ENCODE data around the gene RYR2. TPM values are rescaled to one million over a fixed set of nuclear protein-coding genes. Genes with fewer than 3 reads are reported as not detected.
"Not testable (repeated sequence)": the region's sequence is repeated elsewhere in the genome, so short reads cannot be mapped to it uniquely, and the experiment has no call there.

The RYR2 gene
- total RNA-seq, 2 experiments from 2014 or later, result not detected

DNA sequence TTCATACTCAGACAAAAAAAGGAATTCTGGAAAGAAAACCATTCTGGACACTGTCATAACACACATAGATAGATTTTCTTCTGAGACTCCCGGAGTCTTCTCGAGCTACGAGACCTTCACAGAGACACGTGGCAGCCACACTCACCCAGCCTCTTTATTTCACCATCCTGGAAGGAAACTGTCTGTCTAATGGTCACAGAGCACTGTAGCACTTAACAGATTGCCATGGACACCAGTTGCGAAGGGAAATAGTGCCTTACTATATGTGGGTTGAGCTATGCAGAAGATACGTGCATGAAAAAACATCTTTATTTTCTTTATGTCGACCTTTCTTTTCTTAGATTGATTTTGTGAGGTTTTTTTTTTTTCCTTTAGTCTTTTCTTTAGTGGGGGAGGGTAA, 790.9 kb downstream of the RYR2 start:
- Mint-ChIP-seq H3K27me3 (no peaks in the 10 kb centered on the region), H3K4me3 (no peak overlapping the region), H3K27ac (no peak overlapping the region), H3K9me3 (no peaks in the 10 kb centered on the region), H3K4me1 (no peaks in the 10 kb centered on the region), H3K36me3 (ENCODE audit: low read depth) (no peaks in the 10 kb centered on the region)
- no peak for DNase-seq
- CTCF ChIA-PET, result no interaction called here
- POLR2A ChIA-PET, result no interaction called here

DNA sequence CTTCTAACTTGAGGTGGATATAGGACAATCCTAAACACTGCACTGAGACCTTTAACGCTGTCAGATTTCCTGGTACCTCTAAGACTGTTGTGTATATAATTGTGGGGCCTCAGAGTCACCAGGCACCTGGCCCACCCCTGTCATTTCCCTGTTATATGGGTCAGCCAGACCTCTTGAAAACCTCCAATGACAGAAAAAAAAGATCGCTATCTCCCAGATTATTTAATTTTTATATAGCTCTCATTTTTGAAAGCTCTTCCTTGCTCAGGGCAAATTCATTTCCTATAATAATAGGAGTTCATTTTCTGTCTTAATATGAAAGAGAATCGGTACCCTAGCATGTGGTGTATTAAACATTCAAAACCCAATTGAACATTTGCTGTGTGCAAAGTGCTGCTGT, 792.1 kb downstream of the RYR2 start:
- Mint-ChIP-seq H3K4me3 (no peak overlapping the region), H3K4me1 (no peaks in the 10 kb centered on the region), H3K36me3 (ENCODE audit: low read depth) (no peaks in the 10 kb centered on the region), H3K27ac (no peak overlapping the region), H3K27me3 (no peaks in the 10 kb centered on the region), H3K9me3 (no peaks in the 10 kb centered on the region)
- ChIA-PET CTCF (no interaction called here), POLR2A (interaction anchor here (0.7 kb wide), 1 partner anchor 37 kb away, joined by 3 read pairs; no protein-coding TSS in a partner anchor)
- no peak for DNase-seq

DNA sequence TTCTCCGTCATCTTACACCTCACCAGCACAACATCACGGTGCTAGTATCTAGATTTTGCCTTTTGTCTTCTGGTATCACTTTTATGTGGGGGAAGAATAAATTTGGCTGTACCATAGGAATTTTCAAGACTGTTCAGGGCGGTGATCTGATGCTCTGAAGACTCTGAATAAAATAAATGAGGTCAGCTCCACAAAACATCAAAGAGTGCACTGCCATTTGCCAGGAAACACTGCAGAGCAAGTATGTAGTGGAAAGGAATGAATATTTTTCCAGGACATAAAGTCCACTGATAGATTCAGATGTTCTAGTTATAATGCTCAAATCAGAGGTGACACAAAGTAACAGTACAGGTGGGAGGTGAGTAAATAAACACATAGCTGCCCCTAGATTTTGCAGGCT, 792.5 kb downstream of the RYR2 start:
- no peak overlapping the region for H3K4me3 Mint-ChIP-seq
- POLR2A ChIA-PET, result no interaction called here
- H3K27ac Mint-ChIP-seq, result no peak overlapping the region
- H3K36me3 Mint-ChIP-seq (ENCODE audit: low read depth), result no peaks in the 10 kb centered on the region
- no peaks in the 10 kb centered on the region for H3K9me3 Mint-ChIP-seq
- no peaks in the 10 kb centered on the region for H3K4me1 Mint-ChIP-seq
- DNase-seq, result no peak
- CTCF ChIA-PET, result interaction anchor here (0.6 to 0.8 kb wide), 2 partner anchors 13 to 96 kb away, joined by 3 to 4 read pairs; no protein-coding TSS in a partner anchor
- no peaks in the 10 kb centered on the region for H3K27me3 Mint-ChIP-seq

DNA sequence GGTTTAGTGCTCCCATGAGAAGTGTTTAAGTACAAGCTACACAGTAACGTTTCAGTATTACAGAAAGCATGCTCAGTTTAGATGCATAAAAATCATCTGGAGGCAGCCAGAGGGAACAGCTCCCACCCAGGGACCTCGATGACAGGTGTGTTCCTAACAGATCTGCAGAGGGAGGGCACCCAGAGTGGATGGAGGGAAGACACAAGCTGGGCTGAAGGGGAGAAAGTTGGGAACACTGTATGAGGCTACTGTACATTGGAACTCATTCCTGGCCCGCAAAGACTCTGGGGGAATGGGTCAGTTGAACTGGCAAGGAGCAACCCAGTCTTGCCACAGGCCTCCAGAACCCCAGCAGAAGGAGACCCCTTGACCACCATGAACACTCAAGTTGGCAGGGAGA, 796.3 kb downstream of the RYR2 start:
- no peaks in the 10 kb centered on the region for H3K4me1 Mint-ChIP-seq
- no peak overlapping the region for H3K27ac Mint-ChIP-seq
- H3K36me3 Mint-ChIP-seq (ENCODE audit: low read depth), result no peaks in the 10 kb centered on the region
- CTCF ChIA-PET, result interaction anchor here (1.3 kb wide), 1 partner anchor 26 kb away, joined by 3 read pairs; no protein-coding TSS in a partner anchor
- DNase-seq, result no peak
- H3K4me3 Mint-ChIP-seq, result no peak overlapping the region
- POLR2A ChIA-PET, result no interaction called here
- H3K9me3 Mint-ChIP-seq, result no peaks in the 10 kb centered on the region
- H3K27me3 Mint-ChIP-seq, result no peaks in the 10 kb centered on the region

DNA sequence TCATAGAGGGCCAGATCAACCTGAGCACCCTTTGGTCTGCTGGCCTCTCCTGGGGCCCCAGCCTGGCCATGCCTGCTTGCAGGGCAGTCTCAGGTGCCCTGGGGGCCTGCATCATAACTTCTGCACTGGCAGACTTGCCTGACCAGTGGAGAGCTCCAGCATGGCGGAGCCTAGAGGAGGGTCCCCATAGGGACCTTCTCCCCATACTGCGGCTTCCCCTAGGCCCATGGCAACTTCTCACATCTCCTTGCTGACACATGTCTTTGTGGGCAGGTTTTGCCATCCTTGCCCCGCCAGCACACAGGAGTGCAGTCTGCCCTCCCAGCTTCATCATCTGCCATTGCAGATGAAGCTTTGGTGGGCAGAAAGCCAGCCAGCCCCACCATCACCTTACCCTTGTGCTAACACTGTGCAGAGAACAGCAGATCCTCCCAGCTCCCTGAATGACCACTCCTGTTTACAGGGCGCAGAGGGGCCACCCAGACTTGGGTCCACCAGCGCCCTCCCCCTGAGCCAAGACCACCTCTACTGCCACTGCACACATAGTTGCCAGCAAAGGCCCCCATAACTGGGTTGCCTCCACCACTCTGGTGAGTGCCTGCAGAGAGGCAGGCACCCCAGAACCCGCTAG, 797.0 kb downstream of the RYR2 start:
- Mint-ChIP-seq H3K36me3 (ENCODE audit: low read depth) (no peaks in the 10 kb centered on the region), H3K4me1 (no peaks in the 10 kb centered on the region)
- POLR2A ChIA-PET, result no interaction called here

DNA sequence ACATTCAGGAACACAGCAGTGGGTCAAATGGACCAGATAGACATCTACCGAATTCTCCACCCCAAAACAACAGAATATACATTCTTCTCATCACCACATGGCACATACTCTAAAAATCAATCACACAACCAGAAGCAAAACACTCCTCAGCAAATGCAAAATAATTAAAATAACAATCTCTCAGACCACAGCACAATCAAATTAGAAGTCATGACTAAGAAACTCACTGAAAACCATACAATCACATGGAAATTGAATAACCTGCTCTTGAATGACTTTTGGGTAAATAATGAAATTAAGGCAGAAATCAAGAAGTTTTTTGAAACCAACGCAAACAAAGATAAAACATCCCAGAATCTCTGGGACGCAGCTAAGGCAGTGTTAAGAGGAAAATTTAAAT, 799.5 kb downstream of the RYR2 start:
- H3K4me1 Mint-ChIP-seq, result no peaks in the 10 kb centered on the region
- H3K4me3 Mint-ChIP-seq, result no peak overlapping the region
- H3K9me3 Mint-ChIP-seq, result no peaks in the 10 kb centered on the region
- H3K36me3 Mint-ChIP-seq (ENCODE audit: low read depth), result no peaks in the 10 kb centered on the region
- H3K27ac Mint-ChIP-seq, result no peak overlapping the region
- no peak for DNase-seq
- H3K27me3 Mint-ChIP-seq, result no peaks in the 10 kb centered on the region
- ChIA-PET POLR2A (no interaction called here), CTCF (no interaction called here)

More for the DNA sequence above, 797.0 kb downstream of the RYR2 start:
- CTCF ChIA-PET, result interaction anchor here (1.3 kb wide), 1 partner anchor 25 kb away, joined by 3 read pairs; no protein-coding TSS in a partner anchor
- Mint-ChIP-seq H3K27ac (no peak overlapping the region), H3K4me3 (no peak overlapping the region), H3K27me3 (no peaks in the 10 kb centered on the region), H3K9me3 (no peaks in the 10 kb centered on the region)
- no peak for DNase-seq

DNA sequence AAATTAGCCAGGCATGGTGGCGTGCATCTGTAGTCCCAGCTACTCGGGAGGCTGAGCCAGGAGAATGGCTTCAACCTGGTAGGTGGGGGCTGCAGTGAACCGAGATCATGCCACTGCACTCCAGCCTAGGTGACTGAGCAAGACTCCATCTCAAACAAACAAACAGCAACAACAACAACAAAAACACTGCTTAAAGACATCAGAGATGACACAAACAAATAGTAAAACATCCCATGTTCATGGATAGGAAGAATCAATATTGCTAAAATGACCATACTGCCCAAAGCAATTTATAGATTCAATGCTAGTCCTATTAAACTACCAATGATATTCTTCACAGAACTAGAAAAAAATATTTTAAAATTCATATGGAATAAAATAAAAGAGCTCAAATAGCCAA, 801.5 kb downstream of the RYR2 start:
- DNase-seq; POLR2A ChIA-PET; H3K27me3 Mint-ChIP-seq; H3K36me3 Mint-ChIP-seq (ENCODE audit: low read depth); H3K4me3 Mint-ChIP-seq; CTCF ChIA-PET; H3K27ac Mint-ChIP-seq; H3K9me3 Mint-ChIP-seq; H3K4me1 Mint-ChIP-seq: not testable (repeated sequence)

DNA sequence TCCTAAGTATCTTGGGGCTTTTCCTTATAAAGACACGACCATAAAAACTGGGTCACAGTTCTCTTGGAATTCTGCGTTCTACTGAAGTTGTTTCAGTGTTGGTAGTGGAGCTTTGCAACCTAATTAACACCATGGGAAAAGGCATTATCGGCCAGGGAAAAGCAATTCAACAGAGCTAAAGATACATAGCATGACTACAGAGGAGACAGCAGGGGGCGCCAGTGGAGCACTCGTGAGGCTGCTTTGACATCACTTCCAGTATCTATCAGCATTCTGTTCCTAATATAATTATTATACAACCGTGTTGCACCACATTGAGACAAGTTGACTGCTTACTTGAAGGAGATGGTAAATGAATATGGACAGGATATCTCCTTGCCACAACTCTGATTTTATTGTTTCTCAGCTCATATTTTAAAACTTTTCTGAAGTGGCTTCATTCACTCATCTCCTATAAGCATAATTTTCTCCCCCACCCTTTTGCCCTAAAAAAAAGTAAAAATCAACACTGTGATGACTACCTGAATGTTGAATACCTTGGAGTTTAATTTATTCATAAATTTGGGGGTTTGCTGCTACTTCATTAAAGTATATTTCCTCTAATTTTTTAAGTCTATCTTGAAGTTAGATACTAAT, 809.3 kb downstream of the RYR2 start:
- Mint-ChIP-seq H3K36me3 (ENCODE audit: low read depth) (no peaks in the 10 kb centered on the region), H3K4me3 (no peak overlapping the region), H3K27me3 (no peaks in the 10 kb centered on the region), H3K9me3 (peaks cover 2% of the 10 kb centered on the region), H3K4me1 (no peaks in the 10 kb centered on the region), H3K27ac (no peak overlapping the region)
- peak; percentile 13 for DNase-seq
- POLR2A ChIA-PET, result no interaction called here
- CTCF ChIA-PET, result interaction anchor here (1.4 to 1.6 kb wide), 2 partner anchors 10 to 16 kb away, joined by 3 read pairs; no protein-coding TSS in a partner anchor

DNA sequence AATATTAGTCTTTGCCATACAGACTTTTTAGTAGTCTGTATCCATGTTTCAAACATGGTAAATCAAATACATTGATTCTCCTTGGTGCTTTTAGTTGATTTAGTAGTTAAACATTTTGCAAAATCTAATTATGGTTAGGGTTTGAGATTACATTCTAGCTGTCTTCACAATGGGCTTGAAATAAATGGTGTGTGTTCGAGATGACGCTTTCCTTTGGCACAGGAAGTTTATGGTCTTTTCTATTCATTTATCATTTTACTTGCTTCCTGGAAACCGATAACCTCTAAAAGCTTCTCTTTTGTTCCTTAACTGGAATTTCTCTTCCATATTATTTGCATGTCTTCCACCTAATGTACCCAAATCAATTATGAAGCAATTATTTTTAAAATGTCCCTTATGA, 810.4 kb downstream of the RYR2 start:
- H3K4me3 Mint-ChIP-seq, result no peak overlapping the region
- DNase-seq, result no peak

DNA sequence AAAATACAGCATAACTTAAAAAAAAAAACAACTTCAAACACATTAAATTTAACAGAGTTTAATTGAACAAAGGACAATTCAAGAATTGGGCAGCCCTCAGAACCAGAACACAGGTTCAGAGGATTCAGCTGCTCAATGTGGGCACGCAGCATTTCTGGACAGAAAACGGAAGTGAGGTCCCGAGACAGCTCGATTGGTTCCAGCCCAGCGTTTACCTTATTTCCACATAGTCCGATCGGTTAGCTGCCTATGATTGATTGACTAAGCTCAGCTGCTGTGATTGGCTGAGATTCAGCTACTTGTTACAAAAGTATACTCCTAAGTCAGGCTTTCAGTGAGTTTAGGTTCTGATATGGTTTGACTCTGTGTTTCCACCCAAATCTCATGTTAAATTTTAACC, 815.5 kb downstream of the RYR2 start:
- ChIA-PET CTCF (no interaction called here), POLR2A (no interaction called here)

More for the DNA sequence above, 810.4 kb downstream of the RYR2 start:
- no peaks in the 10 kb centered on the region for H3K27me3 Mint-ChIP-seq
- ChIA-PET POLR2A (no interaction called here), CTCF (interaction anchor here (1.4 to 1.6 kb wide), 2 partner anchors 9 to 17 kb away, joined by 3 read pairs; no protein-coding TSS in a partner anchor)
- no peaks in the 10 kb centered on the region for H3K36me3 Mint-ChIP-seq (ENCODE audit: low read depth)
- H3K9me3 Mint-ChIP-seq, result peaks cover 2% of the 10 kb centered on the region
- no peaks in the 10 kb centered on the region for H3K4me1 Mint-ChIP-seq
- no peak overlapping the region for H3K27ac Mint-ChIP-seq

DNA sequence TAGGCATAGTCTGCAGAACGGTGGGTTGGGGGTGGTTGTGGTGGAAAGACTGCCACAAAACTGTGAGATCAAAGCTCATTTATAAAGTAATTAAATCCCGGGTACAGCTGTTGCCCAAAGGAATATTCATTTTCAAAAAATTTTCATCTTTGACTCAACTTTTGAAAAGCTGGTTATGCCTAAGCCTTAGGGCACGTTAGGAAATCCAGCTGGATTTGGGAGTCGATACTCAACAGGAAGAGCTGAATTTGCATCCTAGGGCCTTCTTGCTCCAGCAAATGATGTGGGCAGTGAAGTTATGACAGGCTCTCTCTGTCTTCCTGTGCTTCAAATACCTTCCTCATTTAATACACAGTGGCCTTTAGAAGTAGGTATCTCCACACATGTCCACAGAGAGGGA, 817.0 kb downstream of the RYR2 start:
- Mint-ChIP-seq H3K27ac (no peak overlapping the region), H3K36me3 (ENCODE audit: low read depth) (no peaks in the 10 kb centered on the region), H3K4me1 (no peaks in the 10 kb centered on the region), H3K27me3 (no peaks in the 10 kb centered on the region), H3K4me3 (no peak overlapping the region), H3K9me3 (peaks cover 2% of the 10 kb centered on the region)
- CTCF ChIA-PET, result interaction anchor here (0.6 kb wide), 1 partner anchor 125 kb away, joined by 3 read pairs; no protein-coding TSS in a partner anchor
- POLR2A ChIA-PET, result no interaction called here
- no peak for DNase-seq

More for the DNA sequence above, 815.5 kb downstream of the RYR2 start:
- DNase-seq, result no peak
- Mint-ChIP-seq H3K27ac (no peak overlapping the region), H3K4me1 (no peaks in the 10 kb centered on the region), H3K4me3 (no peak overlapping the region), H3K27me3 (no peaks in the 10 kb centered on the region), H3K36me3 (ENCODE audit: low read depth) (no peaks in the 10 kb centered on the region), H3K9me3 (peaks cover 2% of the 10 kb centered on the region)

DNA sequence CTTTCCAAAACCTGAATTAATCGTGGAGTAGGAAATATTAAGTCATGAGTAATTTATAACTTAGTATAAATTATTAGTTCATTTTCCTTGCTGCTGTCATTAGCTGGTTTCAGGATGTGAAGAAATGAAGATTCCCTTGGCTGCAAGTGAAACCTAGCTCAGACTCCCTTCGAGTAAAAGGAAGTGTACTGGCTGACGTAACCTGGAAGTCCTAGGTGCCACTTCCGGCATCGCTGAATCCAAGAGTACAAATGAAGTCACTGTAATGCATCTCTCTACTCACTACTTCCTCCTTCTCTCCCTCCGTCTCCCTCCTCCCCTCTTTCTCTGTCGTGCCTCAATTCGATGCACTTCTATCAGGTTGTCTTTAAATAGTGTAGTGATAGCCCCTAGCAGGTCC, 820.0 kb downstream of the RYR2 start:
- Mint-ChIP-seq H3K4me3 (no peak overlapping the region), H3K27me3 (no peaks in the 10 kb centered on the region), H3K9me3 (no peaks in the 10 kb centered on the region), H3K27ac (no peak overlapping the region), H3K4me1 (peaks cover 3% of the 10 kb centered on the region), H3K36me3 (ENCODE audit: low read depth) (no peaks in the 10 kb centered on the region)
- POLR2A ChIA-PET, result no interaction called here
- DNase-seq, result no peak
- CTCF ChIA-PET, result no interaction called here

DNA sequence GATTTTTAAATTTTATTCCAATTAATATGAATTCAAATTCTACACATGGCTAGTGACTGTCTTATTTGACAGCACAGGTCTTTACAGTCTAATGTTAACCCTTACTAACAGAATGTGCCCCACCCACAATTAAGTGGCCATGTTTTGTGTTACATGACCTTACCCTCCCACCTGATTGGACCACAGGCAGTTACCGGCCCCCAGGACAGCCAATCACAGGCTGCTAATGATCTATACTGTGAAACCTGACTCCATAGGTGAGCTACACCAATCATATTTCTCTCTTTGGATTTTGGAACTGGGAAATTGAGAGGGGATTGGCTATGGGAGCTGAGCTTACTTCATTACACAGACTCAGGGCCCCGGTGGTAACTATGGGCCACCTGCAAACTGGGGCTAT, 821.2 kb downstream of the RYR2 start:
- H3K27ac Mint-ChIP-seq, result no peak overlapping the region
- no peak overlapping the region for H3K4me3 Mint-ChIP-seq
- H3K36me3 Mint-ChIP-seq (ENCODE audit: low read depth), result no peaks in the 10 kb centered on the region
- H3K27me3 Mint-ChIP-seq, result no peaks in the 10 kb centered on the region
- H3K9me3 Mint-ChIP-seq, result no peaks in the 10 kb centered on the region
- no peak for DNase-seq
- ChIA-PET CTCF (no interaction called here), POLR2A (no interaction called here)
- peaks cover 3% of the 10 kb centered on the region for H3K4me1 Mint-ChIP-seq

Measured in activated CD4-positive, alpha-beta T cell treated with anti-CD3 and anti-CD28 coated beads, Interleukin-2, amount 10 ng/mL, durations not matched to agents 7 days and 5 days (primary cell).